K562 (cell line): ENCODE data around the gene ZNF384. TPM values are rescaled to one million over a fixed set of nuclear protein-coding genes. Genes with fewer than 3 reads are reported as not detected.

Experiments used
- ATF7 ChIP-seq: fragments of 450-650 bp; IDR thresholded peaks from 2 replicates; pipeline ENCODE4 v1.7.1; 2014; ENCODE audit warnings: mild to moderate bottlenecking, moderate library complexity
- CBX2 ChIP-seq: fragments of 200-600 bp; sonication (generic); IDR thresholded peaks from one replicate; pipeline ENCODE4 v1.6.1; 2012; ENCODE audit warnings: mild to moderate bottlenecking, low read length, inconsistent platforms; ENCODE audit not compliant: insufficient read depth, poor library complexity, severe bottlenecking
- CREB1 ChIP-seq, 2 experiments: sonication (generic) in 1 of 2; formaldehyde crosslinking in 1 of 2; IDR thresholded peaks; 2 replicates each; pipeline versions ENCODE4 v1.6.1 to v1.8.0; 2012 to 2022; ENCODE audit warnings: inconsistent platforms in 1 of 2, mild to moderate bottlenecking in 1 of 2, missing genetic modification reagents in 1 of 2, moderate library complexity in 1 of 2
- CREM ChIP-seq: IDR thresholded peaks from 2 replicates; pipeline ENCODE4 v1.6.1; 2014; ENCODE audit warnings: antibody characterized with exemption, low read depth
- ESRRA ChIP-seq: fragments of 450-650 bp; IDR thresholded peaks from 2 replicates; pipeline ENCODE4 v1.6.1; 2014; ENCODE audit warnings: low read depth, mild to moderate bottlenecking, moderate library complexity, borderline replicate concordance
- FOXA1 ChIP-seq: fragments of 450-650 bp; IDR thresholded peaks from 2 replicates; pipeline ENCODE4 v1.6.1; 2016; ENCODE audit warnings: mild to moderate bottlenecking, borderline replicate concordance
- KLF16 ChIP-seq: IDR thresholded peaks from 2 replicates; pipeline ENCODE4 v1.6.1; 2016; ENCODE audit warnings: antibody characterized with exemption
- RUNX1 ChIP-seq: sonication (generic); IDR thresholded peaks from 2 replicates; pipeline ENCODE4 v1.6.1; 2016; ENCODE audit warnings: antibody characterized with exemption, low read depth
- SIN3A ChIP-seq, 2 experiments: fragments of 150-350 bp in 1 of 2; IDR thresholded peaks; 2 replicates each; pipeline ENCODE4 v1.6.1; 2011 to 2016; ENCODE audit warnings: borderline replicate concordance in 2 of 2, low read depth in 2 of 2, low read length in 2 of 2, mild to moderate bottlenecking in 2 of 2, moderate library complexity in 2 of 2; ENCODE audit not compliant: control insufficient read depth in 1 of 2
- SMAD3 ChIP-seq: fragments of 450-650 bp; formaldehyde crosslinking; conservative IDR thresholded peaks from 2 replicates; pipeline ENCODE4 v1.4.0; 2020; ENCODE audit warnings: mild to moderate bottlenecking
- SMC3 ChIP-seq: conservative IDR thresholded peaks from 2 replicates; pipeline ENCODE4 v1.6.1; 2011; ENCODE audit warnings: low read depth, low read length, improper control_type of control experiment; ENCODE audit not compliant: insufficient read depth
- XRCC4 ChIP-seq: IDR thresholded peaks from one replicate; pipeline ENCODE4 v1.6.1; 2011; ENCODE audit not compliant: insufficient read depth, insufficient read length; ENCODE audit errors: extremely low read depth
- ZNF263 ChIP-seq: sonication (generic); formaldehyde crosslinking; IDR thresholded peaks from 2 replicates; pipeline ENCODE4 v1.8.0; 2022; ENCODE audit warnings: mild to moderate bottlenecking, missing genetic modification reagents, borderline replicate concordance
- ZNF583 ChIP-seq: fragments of 250-450 bp; sonication (Bioruptor Pico); IDR thresholded peaks from 2 replicates; pipeline ENCODE4 v1.4.0; 2020
- ZNF785 ChIP-seq: fragments of 250-450 bp; sonication (Bioruptor Pico); IDR thresholded peaks from 2 replicates; pipeline ENCODE4 v1.4.0; 2020; ENCODE audit warnings: mild to moderate bottlenecking
- polyA plus RNA-seq, 8 experiments: library from polyadenylated mRNA; depleted of rRNA in 4 of 8; stranded (reverse) in 5 of 8; unstranded in 3 of 8; fragments of >200 nt; fragmentation: Nextera tagmentation in 2 of 8; fragmentation: Illumina TruSeq in 1 of 8; extraction: Ambion mirVana in 2 of 8; extraction: Trizol in 1 of 8; gene quantifications; 2 replicates each; pipeline versions ENCODE4 v1.2.1 to v1.2.3, GENCODE V29; 2011 to 2014; ENCODE audit warnings: inconsistent platforms in 1 of 8, missing spikeins in 1 of 8
- total RNA-seq, 7 experiments: library from RNA; depleted of rRNA in 6 of 7; stranded (reverse); fragments of >200 nt in 6 of 7; fragmentation: Illumina TruSeq in 2 of 7; extraction: Trizol in 2 of 7; gene quantifications; 2 replicates each; pipeline versions ENCODE4 v1.2.1 to v1.2.3, GENCODE V29; 2011 to 2021; ENCODE audit warnings: low replicate concordance in 1 of 7
- TF ChIP-seq, protein P1 (sequence below): fragments of 450-650 bp; formaldehyde crosslinking; IDR thresholded peaks from 2 replicates; pipeline ENCODE4 v1.4.0; 2020; ENCODE audit warnings: mild to moderate bottlenecking, moderate library complexity
- TF ChIP-seq, protein P2 (sequence below): sonication (generic); formaldehyde crosslinking; IDR thresholded peaks from 2 replicates; pipeline ENCODE4 v1.5.0; 2020; ENCODE audit warnings: missing genetic modification reagents
- TF ChIP-seq, protein P3 (sequence below): sonication (generic); formaldehyde crosslinking; IDR thresholded peaks from 2 replicates; pipeline ENCODE4 v1.8.0; 2022; ENCODE audit warnings: mild to moderate bottlenecking, low read depth, missing genetic modification reagents
- TF ChIP-seq, protein P4 (sequence below), 2 experiments: IDR thresholded peaks; 2 replicates each; pipeline ENCODE4 v1.6.1; 2011; ENCODE audit warnings: borderline replicate concordance in 1 of 2, control low read depth in 1 of 2, low read depth in 1 of 2, low read length in 1 of 2, mild to moderate bottlenecking in 1 of 2, mixed read lengths in 1 of 2, moderate library complexity in 1 of 2; ENCODE audit not compliant: insufficient read depth in 1 of 2, insufficient read length in 1 of 2, poor library complexity in 1 of 2, severe bottlenecking in 1 of 2; ENCODE audit errors: extremely low read depth in 1 of 2
- TF ChIP-seq, protein P5 (sequence below): sonication (generic); formaldehyde crosslinking; IDR thresholded peaks from 2 replicates; pipeline ENCODE4 v1.4.0; 2020; ENCODE audit warnings: mild to moderate bottlenecking, missing genetic modification reagents

The ZNF384 gene
- total and polyA plus RNA-seq, 9 of the 15 experiments (the other 6 are each of a cell fraction or from before 2014, with no cell fraction given), result 0.36 to 64.8 (median 21.3) TPM

DNA sequence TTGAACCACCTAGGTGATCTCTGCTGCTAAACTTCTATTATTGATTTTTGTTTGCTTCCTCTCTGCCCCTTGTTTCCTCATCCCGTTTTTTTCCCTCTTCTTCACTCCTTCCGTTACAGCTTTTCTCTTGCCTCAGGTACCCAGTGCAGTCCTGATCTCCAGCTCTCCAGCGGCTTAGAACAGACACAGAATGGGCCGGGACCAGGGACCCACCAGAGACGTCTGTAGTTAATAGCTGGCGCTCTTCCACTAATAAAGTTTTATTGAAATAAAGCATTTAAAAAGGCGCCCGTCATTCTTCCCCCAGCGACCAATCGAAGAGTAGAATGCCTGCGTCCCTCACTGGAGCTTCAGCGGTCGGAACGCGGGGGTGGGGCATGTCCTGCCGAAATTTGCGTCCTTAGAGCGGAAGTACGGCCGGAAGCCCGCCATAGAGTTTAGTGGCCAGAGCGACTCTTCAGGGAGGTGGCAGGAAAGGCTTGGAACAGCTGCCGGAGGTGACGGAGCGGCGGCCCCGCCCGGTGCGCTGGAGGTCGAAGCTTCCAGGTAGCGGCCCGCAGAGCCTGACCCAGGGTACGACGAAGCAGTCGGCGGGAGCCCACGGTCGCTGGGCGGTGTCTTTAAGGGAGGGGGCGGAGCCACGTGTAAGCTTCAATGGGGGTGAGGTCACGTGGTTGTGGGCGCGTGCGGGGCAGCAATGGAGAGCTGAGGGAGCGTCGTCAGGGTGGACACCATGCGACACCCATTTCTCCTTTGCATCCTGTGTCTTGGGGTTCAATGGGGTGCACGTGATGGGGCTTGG lies 34.6 kb upstream of the ZNF384 start, which contains the start of gene COPS7A (continued):
- TF ChIP-seq ATF7 (peak; percentile 91), ZNF263 (CRISPR knock-in tag) (0 out of 2 replicates have a peak, but pooled peaks have one; percentile 36), SIN3A (IDR thresholded peaks at IDR 0.05; ENCODE audit: borderline replicate concordance in 2 of 2, control insufficient read depth in 1 of 2, low read depth in 2 of 2, low read length in 2 of 2) (peak; percentile 43 to 79; a peak in 1 of 4 replicates), CREM (peak; percentile 97), XRCC4 (no peak), SMC3 (0 out of 2 replicates have a peak, but pooled peaks have one; percentile 14), SMAD3 (CRISPR knock-in tag) (no peak), RUNX1 (no peak), ZNF785 (no peak), CBX2 (no peak), FOXA1 (no peak), CREB1 (IDR thresholded peaks at IDR 0.05) (peak; percentile 87), CREB1 (CRISPR knock-in tag; IDR thresholded peaks at IDR 0.05) (peak; percentile 91), KLF16 (no peak), ESRRA (peak; percentile 87), ZNF583 (no peak)
- TF ChIP-seq, protein P1, sequence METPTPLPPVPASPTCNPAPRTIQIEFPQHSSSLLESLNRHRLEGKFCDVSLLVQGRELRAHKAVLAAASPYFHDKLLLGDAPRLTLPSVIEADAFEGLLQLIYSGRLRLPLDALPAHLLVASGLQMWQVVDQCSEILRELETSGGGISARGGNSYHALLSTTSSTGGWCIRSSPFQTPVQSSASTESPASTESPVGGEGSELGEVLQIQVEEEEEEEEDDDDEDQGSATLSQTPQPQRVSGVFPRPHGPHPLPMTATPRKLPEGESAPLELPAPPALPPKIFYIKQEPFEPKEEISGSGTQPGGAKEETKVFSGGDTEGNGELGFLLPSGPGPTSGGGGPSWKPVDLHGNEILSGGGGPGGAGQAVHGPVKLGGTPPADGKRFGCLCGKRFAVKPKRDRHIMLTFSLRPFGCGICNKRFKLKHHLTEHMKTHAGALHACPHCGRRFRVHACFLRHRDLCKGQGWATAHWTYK (CRISPR knock-in tag), result no peak
- TF ChIP-seq, protein P2, sequence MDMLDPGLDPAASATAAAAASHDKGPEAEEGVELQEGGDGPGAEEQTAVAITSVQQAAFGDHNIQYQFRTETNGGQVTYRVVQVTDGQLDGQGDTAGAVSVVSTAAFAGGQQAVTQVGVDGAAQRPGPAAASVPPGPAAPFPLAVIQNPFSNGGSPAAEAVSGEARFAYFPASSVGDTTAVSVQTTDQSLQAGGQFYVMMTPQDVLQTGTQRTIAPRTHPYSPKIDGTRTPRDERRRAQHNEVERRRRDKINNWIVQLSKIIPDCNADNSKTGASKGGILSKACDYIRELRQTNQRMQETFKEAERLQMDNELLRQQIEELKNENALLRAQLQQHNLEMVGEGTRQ (CRISPR knock-in tag), result peak; percentile 91
- TF ChIP-seq, protein P3, sequence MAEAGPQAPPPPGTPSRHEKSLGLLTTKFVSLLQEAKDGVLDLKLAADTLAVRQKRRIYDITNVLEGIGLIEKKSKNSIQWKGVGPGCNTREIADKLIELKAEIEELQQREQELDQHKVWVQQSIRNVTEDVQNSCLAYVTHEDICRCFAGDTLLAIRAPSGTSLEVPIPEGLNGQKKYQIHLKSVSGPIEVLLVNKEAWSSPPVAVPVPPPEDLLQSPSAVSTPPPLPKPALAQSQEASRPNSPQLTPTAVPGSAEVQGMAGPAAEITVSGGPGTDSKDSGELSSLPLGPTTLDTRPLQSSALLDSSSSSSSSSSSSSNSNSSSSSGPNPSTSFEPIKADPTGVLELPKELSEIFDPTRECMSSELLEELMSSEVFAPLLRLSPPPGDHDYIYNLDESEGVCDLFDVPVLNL, result no peak
- TF ChIP-seq, protein P4, sequence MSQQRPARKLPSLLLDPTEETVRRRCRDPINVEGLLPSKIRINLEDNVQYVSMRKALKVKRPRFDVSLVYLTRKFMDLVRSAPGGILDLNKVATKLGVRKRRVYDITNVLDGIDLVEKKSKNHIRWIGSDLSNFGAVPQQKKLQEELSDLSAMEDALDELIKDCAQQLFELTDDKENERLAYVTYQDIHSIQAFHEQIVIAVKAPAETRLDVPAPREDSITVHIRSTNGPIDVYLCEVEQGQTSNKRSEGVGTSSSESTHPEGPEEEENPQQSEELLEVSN (IDR thresholded peaks at IDR 0.05; ENCODE audit: borderline replicate concordance in 1 of 2, extremely low read depth in 1 of 2, insufficient read depth in 1 of 2, insufficient read length in 1 of 2, low read depth in 1 of 2, low read length in 1 of 2, poor library complexity in 1 of 2, severe bottlenecking in 1 of 2), result peak; percentile 93 to 97
- TF ChIP-seq, protein P5, sequence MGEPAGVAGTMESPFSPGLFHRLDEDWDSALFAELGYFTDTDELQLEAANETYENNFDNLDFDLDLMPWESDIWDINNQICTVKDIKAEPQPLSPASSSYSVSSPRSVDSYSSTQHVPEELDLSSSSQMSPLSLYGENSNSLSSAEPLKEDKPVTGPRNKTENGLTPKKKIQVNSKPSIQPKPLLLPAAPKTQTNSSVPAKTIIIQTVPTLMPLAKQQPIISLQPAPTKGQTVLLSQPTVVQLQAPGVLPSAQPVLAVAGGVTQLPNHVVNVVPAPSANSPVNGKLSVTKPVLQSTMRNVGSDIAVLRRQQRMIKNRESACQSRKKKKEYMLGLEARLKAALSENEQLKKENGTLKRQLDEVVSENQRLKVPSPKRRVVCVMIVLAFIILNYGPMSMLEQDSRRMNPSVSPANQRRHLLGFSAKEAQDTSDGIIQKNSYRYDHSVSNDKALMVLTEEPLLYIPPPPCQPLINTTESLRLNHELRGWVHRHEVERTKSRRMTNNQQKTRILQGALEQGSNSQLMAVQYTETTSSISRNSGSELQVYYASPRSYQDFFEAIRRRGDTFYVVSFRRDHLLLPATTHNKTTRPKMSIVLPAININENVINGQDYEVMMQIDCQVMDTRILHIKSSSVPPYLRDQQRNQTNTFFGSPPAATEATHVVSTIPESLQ (CRISPR knock-in tag), result peak; percentile 64; the same call in 1 of the 2 replicates
